NCI-H524 (cell line): ENCODE results near the gene PXK.

Source experiments
- DNase-seq, 2 experiments: peaks; one replicate each; lab custom pipeline; 2025; lab: John Stamatoyannopoulos, UW

PXK gene

GRCh38 chr3:58383904-58384303 is 51.2 kb downstream of the PXK start:
- DNase-seq, result no peak

- DNase-seq, result no peak
Measured at GRCh38 chr3:58384381-58385090, 51.8 kb downstream of the PXK start.

GRCh38 chr3:58386626-58387365 is 54.1 kb downstream of the PXK start:
- DNase-seq, result no peak

- DNase-seq, result no peak
Measured at GRCh38 chr3:58387650-58388546, 55.2 kb downstream of the PXK start.

- DNase-seq, result no peak
Measured at GRCh38 chr3:58388550-58389091, 55.9 kb downstream of the PXK start.

- DNase-seq, result no peak
Measured at GRCh38 chr3:58391156-58391865, 58.6 kb downstream of the PXK start.

GRCh38 chr3:58392181-58392580 is 59.5 kb downstream of the PXK start:
- no peak for DNase-seq

- no peak for DNase-seq
Measured at GRCh38 chr3:58394339-58394738, 61.6 kb downstream of the PXK start.

- DNase-seq, result no peak
Measured at GRCh38 chr3:58398669-58399333, 66.1 kb downstream of the PXK start.

- no peak for DNase-seq
Measured at GRCh38 chr3:58403513-58404109, 70.9 kb downstream of the PXK start.

GRCh38 chr3:58404396-58404795 is 71.7 kb downstream of the PXK start:
- DNase-seq, result no peak

- no peak for DNase-seq
Measured at GRCh38 chr3:58408906-58409305, 76.2 kb downstream of the PXK start.

- no peak for DNase-seq
Measured at GRCh38 chr3:58409663-58410062, 77.0 kb downstream of the PXK start.

- DNase-seq, result no peak
Measured at GRCh38 chr3:58411036-58411435, 78.3 kb downstream of the PXK start.

GRCh38 chr3:58411851-58412830 is 79.4 kb downstream of the PXK start:
- no peak for DNase-seq

- peak; percentile 12 to 62 for DNase-seq
Measured at GRCh38 chr3:58414538-58415197, 82.0 kb downstream of the PXK start.

- no peak for DNase-seq
Measured at GRCh38 chr3:58416191-58416590, 83.5 kb downstream of the PXK start.

GRCh38 chr3:58417075-58417474 is 84.4 kb downstream of the PXK start:
- DNase-seq, result no peak

GRCh38 chr3:58418227-58418626 is 85.5 kb downstream of the PXK start:
- DNase-seq, result no peak
